ENCODE measurements around the gene MINDY4. TPM values are rescaled to one million over a fixed set of nuclear protein-coding genes. Genes with fewer than 3 reads are reported as not detected.

MINDY4 gene
- total RNA-seq, 1 experiment from 2014 or later = 1.5 TPM

GRCh38 chr7:30729642-30730041, 41.6 kb upstream of the MINDY4 start:
- no peak overlapping the region for H3K4me3 ChIP-seq (ENCODE audit: low read length)
- H4K20me1 ChIP-seq (ENCODE audit: insufficient read depth, low read depth, low read length) = no peaks in the 10 kb centered on the region
- no peaks in the 10 kb centered on the region for H3K36me3 ChIP-seq (ENCODE audit: insufficient read depth, low read length)
- no peaks in the 10 kb centered on the region for H3K79me2 ChIP-seq (ENCODE audit: low read length)
- H3K4me1 ChIP-seq (ENCODE audit: low read length) = peaks cover 25% of the 10 kb centered on the region
- no peaks in the 10 kb centered on the region for H3K27me3 ChIP-seq (ENCODE audit: low read length)
- no peak overlapping the region for H3K9ac ChIP-seq (ENCODE audit: low read length)
- no peaks in the 10 kb centered on the region for H3K9me2 ChIP-seq (replicated peaks; ENCODE audit: insufficient read depth, low read length)
- H3K4me2 ChIP-seq (ENCODE audit: low read depth, low read length, poor library complexity, severe bottlenecking) = no peak overlapping the region
- H2AFZ ChIP-seq (ENCODE audit: low read length) = no peak overlapping the region
- H3K9me3 ChIP-seq (ENCODE audit: low read length) = no peaks in the 10 kb centered on the region
- DNase-seq = no peak
- H3K27ac ChIP-seq (ENCODE audit: low read length) = no peak overlapping the region

- H3K27ac ChIP-seq (ENCODE audit: low read length) = no peak overlapping the region
- no peak overlapping the region for H2AFZ ChIP-seq (ENCODE audit: low read length)
- H3K4me3 ChIP-seq (ENCODE audit: low read length) = no peak overlapping the region
- H3K9me2 ChIP-seq (replicated peaks; ENCODE audit: insufficient read depth, low read length) = no peaks in the 10 kb centered on the region
- H3K9ac ChIP-seq (ENCODE audit: low read length) = no peak overlapping the region
- no peak overlapping the region for H3K4me2 ChIP-seq (ENCODE audit: low read depth, low read length, poor library complexity, severe bottlenecking)
- no peak for DNase-seq
- H3K79me2 ChIP-seq (ENCODE audit: low read length) = no peaks in the 10 kb centered on the region
- no peaks in the 10 kb centered on the region for H3K27me3 ChIP-seq (ENCODE audit: low read length)
- H4K20me1 ChIP-seq (ENCODE audit: insufficient read depth, low read depth, low read length) = no peaks in the 10 kb centered on the region
- H3K4me1 ChIP-seq (ENCODE audit: low read length) = peaks cover 25% of the 10 kb centered on the region
- H3K36me3 ChIP-seq (ENCODE audit: insufficient read depth, low read length) = no peaks in the 10 kb centered on the region
- no peaks in the 10 kb centered on the region for H3K9me3 ChIP-seq (ENCODE audit: low read length)
Observed at GRCh38 chr7:30730097-30730496, 41.1 kb upstream of the MINDY4 start.

- H3K27ac ChIP-seq (ENCODE audit: low read length) = no peak overlapping the region
- no peak overlapping the region for H3K9ac ChIP-seq (ENCODE audit: low read length)
- no peak overlapping the region for H3K4me3 ChIP-seq (ENCODE audit: low read length)
- no peaks in the 10 kb centered on the region for H3K9me3 ChIP-seq (ENCODE audit: low read length)
- H3K9me2 ChIP-seq (replicated peaks; ENCODE audit: insufficient read depth, low read length) = no peaks in the 10 kb centered on the region
- no peak overlapping the region for H3K4me2 ChIP-seq (ENCODE audit: low read depth, low read length, poor library complexity, severe bottlenecking)
- no peak overlapping the region for H2AFZ ChIP-seq (ENCODE audit: low read length)
- no peaks in the 10 kb centered on the region for H3K36me3 ChIP-seq (ENCODE audit: insufficient read depth, low read length)
- H3K27me3 ChIP-seq (ENCODE audit: low read length) = no peaks in the 10 kb centered on the region
- no peaks in the 10 kb centered on the region for H4K20me1 ChIP-seq (ENCODE audit: insufficient read depth, low read depth, low read length)
- H3K79me2 ChIP-seq (ENCODE audit: low read length) = no peaks in the 10 kb centered on the region
- no peak for DNase-seq
- H3K4me1 ChIP-seq (ENCODE audit: low read length) = peaks cover 25% of the 10 kb centered on the region
Observed at GRCh38 chr7:30730996-30731395, 40.2 kb upstream of the MINDY4 start.

DNA sequence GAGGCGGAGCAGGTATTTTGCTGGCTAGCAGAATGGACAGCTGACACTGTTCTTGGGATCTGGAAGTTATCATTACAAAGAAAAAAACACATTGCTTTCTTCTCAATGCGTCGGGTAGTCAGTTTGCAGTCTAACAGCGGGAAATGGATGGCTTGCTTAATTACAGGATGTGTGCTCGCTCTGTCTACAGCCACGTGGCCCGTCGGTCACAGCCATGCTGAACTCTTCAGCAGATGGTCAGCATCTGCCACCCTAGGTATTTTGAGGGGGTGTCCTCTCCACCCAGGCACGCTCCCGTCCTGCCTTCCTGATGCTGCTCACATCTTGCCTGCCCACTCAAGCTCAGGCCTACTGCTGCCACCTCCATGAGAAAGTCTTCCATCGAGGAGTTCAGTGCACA, 39.6 kb upstream of the MINDY4 start:
- no peak for DNase-seq
- Histone ChIP-seq H3K4me1 (ENCODE audit: low read length) (peaks cover 20% of the 10 kb centered on the region), H2AFZ (ENCODE audit: low read length) (no peak overlapping the region), H3K9me2 (replicated peaks; ENCODE audit: insufficient read depth, low read length) (no peaks in the 10 kb centered on the region), H4K20me1 (ENCODE audit: insufficient read depth, low read depth, low read length) (no peaks in the 10 kb centered on the region), H3K4me3 (ENCODE audit: low read length) (no peak overlapping the region), H3K27ac (ENCODE audit: low read length) (no peak overlapping the region), H3K27me3 (ENCODE audit: low read length) (no peaks in the 10 kb centered on the region), H3K9ac (ENCODE audit: low read length) (no peak overlapping the region), H3K79me2 (ENCODE audit: low read length) (no peaks in the 10 kb centered on the region), H3K4me2 (ENCODE audit: low read depth, low read length, poor library complexity, severe bottlenecking) (no peak overlapping the region), H3K36me3 (ENCODE audit: insufficient read depth, low read length) (no peaks in the 10 kb centered on the region), H3K9me3 (ENCODE audit: low read length) (no peaks in the 10 kb centered on the region)

GRCh38 chr7:30732606-30733005, 38.6 kb upstream of the MINDY4 start:
- H2AFZ ChIP-seq (ENCODE audit: low read length) = no peak overlapping the region
- H3K4me2 ChIP-seq (ENCODE audit: low read depth, low read length, poor library complexity, severe bottlenecking) = no peak overlapping the region
- no peak overlapping the region for H3K9ac ChIP-seq (ENCODE audit: low read length)
- H3K4me1 ChIP-seq (ENCODE audit: low read length) = peaks cover 10% of the 10 kb centered on the region
- H3K27ac ChIP-seq (ENCODE audit: low read length) = no peak overlapping the region
- H3K9me3 ChIP-seq (ENCODE audit: low read length) = no peaks in the 10 kb centered on the region
- no peak overlapping the region for H3K4me3 ChIP-seq (ENCODE audit: low read length)
- H3K9me2 ChIP-seq (replicated peaks; ENCODE audit: insufficient read depth, low read length) = no peaks in the 10 kb centered on the region
- no peaks in the 10 kb centered on the region for H3K79me2 ChIP-seq (ENCODE audit: low read length)
- no peaks in the 10 kb centered on the region for H4K20me1 ChIP-seq (ENCODE audit: insufficient read depth, low read depth, low read length)
- no peaks in the 10 kb centered on the region for H3K27me3 ChIP-seq (ENCODE audit: low read length)
- H3K36me3 ChIP-seq (ENCODE audit: insufficient read depth, low read length) = no peaks in the 10 kb centered on the region
- no peak for DNase-seq

DNA sequence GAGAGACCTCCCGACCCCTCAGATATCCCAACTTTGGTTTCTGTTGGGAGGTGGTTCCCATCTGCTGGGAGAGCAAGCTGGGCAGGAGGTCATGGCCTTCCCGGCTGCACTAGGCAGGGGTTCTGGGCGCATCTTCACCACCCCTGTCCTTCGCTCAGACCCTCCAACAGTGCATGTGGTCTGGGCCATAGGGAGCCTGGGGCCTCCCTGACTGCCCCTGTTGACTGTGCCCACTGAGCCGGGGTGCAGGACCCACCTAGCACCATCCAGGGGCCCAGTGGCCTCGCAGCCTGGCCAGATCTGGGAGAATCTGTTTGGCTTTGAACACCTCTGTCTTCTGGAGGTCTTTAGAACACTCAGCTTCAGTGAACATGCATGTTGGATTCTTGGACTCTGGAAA, 38.0 kb upstream of the MINDY4 start:
- Histone ChIP-seq H3K9ac (ENCODE audit: low read length) (no peak overlapping the region), H3K79me2 (ENCODE audit: low read length) (no peaks in the 10 kb centered on the region), H3K9me2 (replicated peaks; ENCODE audit: insufficient read depth, low read length) (no peaks in the 10 kb centered on the region), H3K27ac (ENCODE audit: low read length) (no peak overlapping the region), H3K4me2 (ENCODE audit: low read depth, low read length, poor library complexity, severe bottlenecking) (no peak overlapping the region), H4K20me1 (ENCODE audit: insufficient read depth, low read depth, low read length) (no peaks in the 10 kb centered on the region), H3K9me3 (ENCODE audit: low read length) (no peaks in the 10 kb centered on the region), H3K4me3 (ENCODE audit: low read length) (no peak overlapping the region), H2AFZ (ENCODE audit: low read length) (no peak overlapping the region), H3K27me3 (ENCODE audit: low read length) (no peaks in the 10 kb centered on the region), H3K36me3 (ENCODE audit: insufficient read depth, low read length) (no peaks in the 10 kb centered on the region), H3K4me1 (ENCODE audit: low read length) (peaks cover 4% of the 10 kb centered on the region)
- no peak for DNase-seq

- no peaks in the 10 kb centered on the region for H3K9me2 ChIP-seq (replicated peaks; ENCODE audit: insufficient read depth, low read length)
- H3K4me1 ChIP-seq (ENCODE audit: low read length) = no peaks in the 10 kb centered on the region; the same call in 1 of the 2 replicates
- H4K20me1 ChIP-seq (ENCODE audit: insufficient read depth, low read depth, low read length) = no peaks in the 10 kb centered on the region
- no peak for DNase-seq
- H3K36me3 ChIP-seq (ENCODE audit: insufficient read depth, low read length) = no peaks in the 10 kb centered on the region
- no peak overlapping the region for H3K9ac ChIP-seq (ENCODE audit: low read length)
- no peak overlapping the region for H3K4me3 ChIP-seq (ENCODE audit: low read length)
- H3K4me2 ChIP-seq (ENCODE audit: low read depth, low read length, poor library complexity, severe bottlenecking) = no peak overlapping the region
- H3K9me3 ChIP-seq (ENCODE audit: low read length) = no peaks in the 10 kb centered on the region
- H3K79me2 ChIP-seq (ENCODE audit: low read length) = no peaks in the 10 kb centered on the region
- H3K27ac ChIP-seq (ENCODE audit: low read length) = no peak overlapping the region
- H3K27me3 ChIP-seq (ENCODE audit: low read length) = no peaks in the 10 kb centered on the region
- no peak overlapping the region for H2AFZ ChIP-seq (ENCODE audit: low read length)
Observed at GRCh38 chr7:30733691-30734090, 37.5 kb upstream of the MINDY4 start.

DNA sequence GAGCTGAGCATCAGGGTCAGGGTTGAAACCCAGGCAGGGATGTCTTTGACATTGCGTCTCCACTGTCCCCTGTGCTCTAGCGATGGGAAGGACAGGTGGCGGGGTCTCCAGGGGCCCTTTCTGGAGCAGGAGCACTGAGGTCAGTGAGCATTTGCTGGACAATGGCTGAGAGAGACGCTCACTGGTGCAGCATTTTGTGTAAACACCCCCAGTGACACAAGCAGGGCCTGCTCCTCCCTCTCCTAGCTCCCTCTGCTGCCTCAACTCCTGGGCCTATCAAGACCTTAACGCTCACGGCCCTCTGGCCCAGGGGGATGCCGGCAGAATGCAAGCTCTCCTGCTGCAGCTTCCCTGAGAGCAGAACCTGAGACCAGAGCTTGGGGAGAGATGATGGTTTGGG, 36.7 kb upstream of the MINDY4 start:
- H3K27ac ChIP-seq (ENCODE audit: low read length) = no peak overlapping the region
- H3K36me3 ChIP-seq (ENCODE audit: insufficient read depth, low read length) = no peaks in the 10 kb centered on the region
- H3K9me2 ChIP-seq (replicated peaks; ENCODE audit: insufficient read depth, low read length) = no peaks in the 10 kb centered on the region
- no peak for DNase-seq
- H3K4me2 ChIP-seq (ENCODE audit: low read depth, low read length, poor library complexity, severe bottlenecking) = no peak overlapping the region
- no peaks in the 10 kb centered on the region for H3K27me3 ChIP-seq (ENCODE audit: low read length)
- no peaks in the 10 kb centered on the region for H3K79me2 ChIP-seq (ENCODE audit: low read length)
- no peak overlapping the region for H2AFZ ChIP-seq (ENCODE audit: low read length)
- peaks cover 6% of the 10 kb centered on the region for H3K4me1 ChIP-seq (ENCODE audit: low read length)
- H3K9me3 ChIP-seq (ENCODE audit: low read length) = no peaks in the 10 kb centered on the region
- H3K9ac ChIP-seq (ENCODE audit: low read length) = no peak overlapping the region
- no peaks in the 10 kb centered on the region for H4K20me1 ChIP-seq (ENCODE audit: insufficient read depth, low read depth, low read length)
- no peak overlapping the region for H3K4me3 ChIP-seq (ENCODE audit: low read length)

GRCh38 chr7:30735631-30736030, 35.6 kb upstream of the MINDY4 start:
- no peaks in the 10 kb centered on the region for H3K27me3 ChIP-seq (ENCODE audit: low read length)
- H3K4me1 ChIP-seq (ENCODE audit: low read length) = peaks cover 7% of the 10 kb centered on the region
- DNase-seq = no peak
- H3K79me2 ChIP-seq (ENCODE audit: low read length) = no peaks in the 10 kb centered on the region
- no peak overlapping the region for H3K27ac ChIP-seq (ENCODE audit: low read length)
- no peaks in the 10 kb centered on the region for H3K9me3 ChIP-seq (ENCODE audit: low read length)
- H3K9me2 ChIP-seq (replicated peaks; ENCODE audit: insufficient read depth, low read length) = no peaks in the 10 kb centered on the region
- no peaks in the 10 kb centered on the region for H3K36me3 ChIP-seq (ENCODE audit: insufficient read depth, low read length)
- no peaks in the 10 kb centered on the region for H4K20me1 ChIP-seq (ENCODE audit: insufficient read depth, low read depth, low read length)
- H3K4me3 ChIP-seq (ENCODE audit: low read length) = no peak overlapping the region
- no peak overlapping the region for H3K4me2 ChIP-seq (ENCODE audit: low read depth, low read length, poor library complexity, severe bottlenecking)
- no peak overlapping the region for H2AFZ ChIP-seq (ENCODE audit: low read length)
- no peak overlapping the region for H3K9ac ChIP-seq (ENCODE audit: low read length)

Data from Karpas-422 (cell line).